Panc1 (cell line): ENCODE results near the gene TNFAIP1. TPM values are rescaled to one million over a fixed set of nuclear protein-coding genes. Genes with fewer than 3 reads are reported as not detected.

Source experiments
- ATAC-seq: fragments of 200-7000 bp; cut with Tn5 transposase; 2 replicates; pipeline ENCODE4 v1.9.1; 2020; ENCODE audit warnings: mild to moderate bottlenecking, moderate library complexity
- BruUV-seq: library from RNA; stranded (reverse); fragments of 400-500 nt; replicated peaks from 2 replicates; lab custom pipeline; 2021; lab: Mats Ljungman, UMichigan
- CTCF ChIA-PET: fragments of 300-600 bp; sonication (Branson Sonifier 250); formaldehyde crosslinking; loops from one replicate; lab custom pipeline; 2022; ENCODE audit warnings: antibody characterized with exemption; lab: Charles Lee
- POLR2A ChIA-PET: fragments of 300-600 bp; sonication (Branson Sonifier 250); formaldehyde crosslinking; loops from one replicate; lab custom pipeline; 2022; ENCODE audit warnings: antibody characterized with exemption; lab: Charles Lee
- DNase-seq: peaks from one replicate; pipeline ENCODE4 v3.0.0-alpha.2; 2010; ENCODE audit warnings: low read depth, low spot score
- H3K27ac ChIP-seq: 2 replicates; pipeline ENCODE4 v1.5.1; 2011; ENCODE audit warnings: mild to moderate bottlenecking, low read length, inconsistent platforms
- H3K27me3 ChIP-seq: fragments of 200-500 bp; sonication (Bioruptor generic); 2 replicates; pipeline ENCODE4 v1.6.0; 2014; ENCODE audit warnings: low read length, inconsistent platforms; ENCODE audit not compliant: control insufficient read depth, insufficient read depth
- H3K36me3 ChIP-seq: fragments of 200-500 bp; sonication (Bioruptor generic); 2 replicates; pipeline ENCODE4 v1.5.1; 2014; ENCODE audit warnings: inconsistent platforms, mild to moderate bottlenecking, low read length, moderate library complexity; ENCODE audit not compliant: control insufficient read depth, insufficient read depth
- H3K4me1 ChIP-seq: 2 replicates; pipeline ENCODE4 v1.5.1; 2011; ENCODE audit warnings: inconsistent platforms, mild to moderate bottlenecking, low read length, moderate library complexity; ENCODE audit not compliant: control insufficient read depth, insufficient read depth
- H3K4me3 ChIP-seq, 2 experiments: 2 replicates each; pipeline ENCODE4 v1.5.1; 2011 to 2012; ENCODE audit warnings: low read depth in 2 of 2, low read length in 2 of 2, mild to moderate bottlenecking in 2 of 2, inconsistent platforms in 1 of 2, moderate library complexity in 1 of 2
- H3K9me3 ChIP-seq: fragments of 200-500 bp; sonication (Bioruptor generic); 2 replicates; pipeline ENCODE4 v1.5.1; 2014; ENCODE audit warnings: low read depth, mild to moderate bottlenecking, inconsistent platforms, low read length, moderate library complexity; ENCODE audit not compliant: control insufficient read depth, insufficient read depth
- POLR2AphosphoS5 ChIP-seq: IDR thresholded peaks from 2 replicates; pipeline ENCODE4 v1.6.1; 2012; ENCODE audit warnings: mild to moderate bottlenecking, low read depth, low read length, moderate library complexity
- SIN3A ChIP-seq: IDR thresholded peaks from 2 replicates; pipeline ENCODE4 v1.6.1; 2012; ENCODE audit warnings: low read depth, mild to moderate bottlenecking, low read length, moderate library complexity, borderline replicate concordance; ENCODE audit not compliant: insufficient read depth
- TCF7L2 ChIP-seq: IDR thresholded peaks from 2 replicates; pipeline ENCODE4 v1.6.1; 2011; ENCODE audit warnings: mild to moderate bottlenecking, low read depth, low read length, inconsistent platforms
- in situ Hi-C: cut with HindIII; loops from 2 replicates; pipeline ENCODE4 v1.10.0; 2016; ENCODE audit warnings: low sequenced_read_pairs, low pct_unique_long_range_greater_than_20kb
- intact Hi-C: fragments of 100-400 bp; cut with micrococcal nuclease; formaldehyde crosslinking; loops from one replicate; pipeline ENCODE4 v1.10.0; 2022; ENCODE audit not compliant: unreplicated experiment
- total RNA-seq: library from RNA; stranded (reverse); gene quantifications from one replicate; pipeline ENCODE4 v1.2.1, GENCODE V29; 2021; ENCODE audit not compliant: unreplicated experiment
- TF ChIP-seq, protein P1 (sequence below): fragments of 450-650 bp; IDR thresholded peaks from 2 replicates; pipeline ENCODE4 v1.5.1; 2017; ENCODE audit warnings: mild to moderate bottlenecking
- TF ChIP-seq, protein P2 (sequence below), 2 experiments: IDR thresholded peaks; 2 replicates each; pipeline ENCODE4 v1.6.1; 2011 to 2012; ENCODE audit warnings: low read depth in 2 of 2, control low read depth in 1 of 2, low read length in 1 of 2, mild to moderate bottlenecking in 1 of 2, moderate library complexity in 1 of 2; ENCODE audit not compliant: insufficient read depth in 1 of 2

Gene TNFAIP1
- total RNA-seq, 1 experiment from 2014 or later = 55.8 TPM

DNA sequence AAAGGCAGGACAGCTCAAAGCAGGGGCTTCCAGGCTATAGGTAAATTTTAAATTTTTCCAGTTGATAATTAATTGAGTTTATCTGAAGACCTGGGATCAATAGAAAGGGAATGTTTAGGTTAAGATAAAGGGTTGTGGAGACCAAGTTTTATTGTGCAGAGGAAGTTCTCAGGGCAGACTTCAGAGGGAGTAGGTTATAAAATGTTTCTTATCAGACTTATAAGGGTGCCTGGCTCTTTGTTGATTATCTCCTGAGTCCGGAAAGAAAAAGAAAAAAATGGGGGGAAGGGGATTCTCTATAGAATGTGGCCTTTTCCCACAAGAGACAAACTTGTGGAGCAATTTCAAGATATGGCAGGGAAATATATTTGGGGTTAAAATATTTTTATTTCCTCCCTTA, 54.6 kb downstream of the TNFAIP1 start:
- Histone ChIP-seq H3K27me3 (no peaks in the 10 kb centered on the region), H3K4me1 (no peaks in the 10 kb centered on the region), H3K9me3 (no peaks in the 10 kb centered on the region), H3K36me3 (no peaks in the 10 kb centered on the region), H3K4me3 (no peak overlapping the region), H3K27ac (no peak overlapping the region)
- ChIA-PET POLR2A (no interaction called here), CTCF (no interaction called here)
- BruUV-seq = no TSS peak
- no peak for ATAC-seq
- in situ Hi-C loops (no loop called here), intact Hi-C loops (no loop called here)
- TF ChIP-seq SIN3A (no peak), TCF7L2 (no peak), POLR2AphosphoS5 (no peak)
- TF ChIP-seq, protein P1, sequence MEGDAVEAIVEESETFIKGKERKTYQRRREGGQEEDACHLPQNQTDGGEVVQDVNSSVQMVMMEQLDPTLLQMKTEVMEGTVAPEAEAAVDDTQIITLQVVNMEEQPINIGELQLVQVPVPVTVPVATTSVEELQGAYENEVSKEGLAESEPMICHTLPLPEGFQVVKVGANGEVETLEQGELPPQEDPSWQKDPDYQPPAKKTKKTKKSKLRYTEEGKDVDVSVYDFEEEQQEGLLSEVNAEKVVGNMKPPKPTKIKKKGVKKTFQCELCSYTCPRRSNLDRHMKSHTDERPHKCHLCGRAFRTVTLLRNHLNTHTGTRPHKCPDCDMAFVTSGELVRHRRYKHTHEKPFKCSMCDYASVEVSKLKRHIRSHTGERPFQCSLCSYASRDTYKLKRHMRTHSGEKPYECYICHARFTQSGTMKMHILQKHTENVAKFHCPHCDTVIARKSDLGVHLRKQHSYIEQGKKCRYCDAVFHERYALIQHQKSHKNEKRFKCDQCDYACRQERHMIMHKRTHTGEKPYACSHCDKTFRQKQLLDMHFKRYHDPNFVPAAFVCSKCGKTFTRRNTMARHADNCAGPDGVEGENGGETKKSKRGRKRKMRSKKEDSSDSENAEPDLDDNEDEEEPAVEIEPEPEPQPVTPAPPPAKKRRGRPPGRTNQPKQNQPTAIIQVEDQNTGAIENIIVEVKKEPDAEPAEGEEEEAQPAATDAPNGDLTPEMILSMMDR = no peak
- TF ChIP-seq, protein P2, sequence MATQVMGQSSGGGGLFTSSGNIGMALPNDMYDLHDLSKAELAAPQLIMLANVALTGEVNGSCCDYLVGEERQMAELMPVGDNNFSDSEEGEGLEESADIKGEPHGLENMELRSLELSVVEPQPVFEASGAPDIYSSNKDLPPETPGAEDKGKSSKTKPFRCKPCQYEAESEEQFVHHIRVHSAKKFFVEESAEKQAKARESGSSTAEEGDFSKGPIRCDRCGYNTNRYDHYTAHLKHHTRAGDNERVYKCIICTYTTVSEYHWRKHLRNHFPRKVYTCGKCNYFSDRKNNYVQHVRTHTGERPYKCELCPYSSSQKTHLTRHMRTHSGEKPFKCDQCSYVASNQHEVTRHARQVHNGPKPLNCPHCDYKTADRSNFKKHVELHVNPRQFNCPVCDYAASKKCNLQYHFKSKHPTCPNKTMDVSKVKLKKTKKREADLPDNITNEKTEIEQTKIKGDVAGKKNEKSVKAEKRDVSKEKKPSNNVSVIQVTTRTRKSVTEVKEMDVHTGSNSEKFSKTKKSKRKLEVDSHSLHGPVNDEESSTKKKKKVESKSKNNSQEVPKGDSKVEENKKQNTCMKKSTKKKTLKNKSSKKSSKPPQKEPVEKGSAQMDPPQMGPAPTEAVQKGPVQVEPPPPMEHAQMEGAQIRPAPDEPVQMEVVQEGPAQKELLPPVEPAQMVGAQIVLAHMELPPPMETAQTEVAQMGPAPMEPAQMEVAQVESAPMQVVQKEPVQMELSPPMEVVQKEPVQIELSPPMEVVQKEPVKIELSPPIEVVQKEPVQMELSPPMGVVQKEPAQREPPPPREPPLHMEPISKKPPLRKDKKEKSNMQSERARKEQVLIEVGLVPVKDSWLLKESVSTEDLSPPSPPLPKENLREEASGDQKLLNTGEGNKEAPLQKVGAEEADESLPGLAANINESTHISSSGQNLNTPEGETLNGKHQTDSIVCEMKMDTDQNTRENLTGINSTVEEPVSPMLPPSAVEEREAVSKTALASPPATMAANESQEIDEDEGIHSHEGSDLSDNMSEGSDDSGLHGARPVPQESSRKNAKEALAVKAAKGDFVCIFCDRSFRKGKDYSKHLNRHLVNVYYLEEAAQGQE (IDR thresholded peaks at IDR 0.05; ENCODE audit: insufficient read depth in 1 of 2, low read depth in 2 of 2, low read length in 1 of 2) = no peak
- DNase-seq = no peak

DNA sequence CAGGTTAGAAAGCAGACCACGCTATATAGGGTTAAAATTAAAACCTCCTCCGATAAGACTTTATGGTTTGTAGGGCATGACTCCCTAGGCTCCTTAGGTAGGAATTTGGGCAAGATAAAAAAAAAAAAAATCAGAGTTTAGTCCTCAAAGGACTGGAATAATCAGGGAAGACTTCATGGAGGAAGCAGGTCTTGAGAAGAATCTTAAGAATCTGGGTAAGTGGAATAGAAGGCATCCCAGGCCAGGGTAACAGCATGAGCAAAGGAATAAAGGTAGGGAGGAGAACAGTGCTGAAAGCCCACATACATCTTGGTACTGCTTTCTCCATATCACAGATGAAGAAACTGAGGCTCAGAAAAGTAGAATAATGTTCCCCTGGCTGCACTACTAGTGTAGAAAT, 55.0 kb downstream of the TNFAIP1 start:
- ChIA-PET POLR2A (no interaction called here), CTCF (no interaction called here)
- Histone ChIP-seq H3K4me3 (no peak overlapping the region), H3K4me1 (no peaks in the 10 kb centered on the region), H3K9me3 (no peaks in the 10 kb centered on the region), H3K27ac (no peak overlapping the region), H3K27me3 (no peaks in the 10 kb centered on the region), H3K36me3 (no peaks in the 10 kb centered on the region)
- DNase-seq (no peak), ATAC-seq (no peak)
- intact Hi-C loops = no loop called here
- no TSS peak for BruUV-seq
- in situ Hi-C loops = no loop called here
- TF ChIP-seq, protein P1 = no peak
- TF ChIP-seq, protein P2 (IDR thresholded peaks at IDR 0.05; ENCODE audit: insufficient read depth in 1 of 2, low read depth in 2 of 2, low read length in 1 of 2) = no peak
- TF ChIP-seq SIN3A (no peak), TCF7L2 (no peak), POLR2AphosphoS5 (no peak)
